ENCODE measurements around the gene RBM38.

RBM38 gene

GRCh38 chr20:57458400-57459160, 67.4 kb downstream of the RBM38 start:
- no peak for DNase-seq

All from activated CD4-positive, alpha-beta T cell treated with anti-CD3 and anti-CD28 coated beads, Interleukin-2, Interleukin-6, amounts not matched to agents 100 ng/mL and 50 ng/mL, durations not matched to agents 16 hours and 8 hours (primary cell).